Forelimb muscle (tissue), 1 donor: ENCODE measurements around the gene CLMN. TPM values are rescaled to one million over a fixed set of nuclear protein-coding genes. Genes with fewer than 3 reads are reported as not detected.

ENCODE experiments used
- DNase-seq: peaks from one replicate; pipeline ENCODE4 v3.0.0-alpha.2; 2013; ENCODE audit warnings: low read depth
- polyA plus RNA-seq: library from polyadenylated mRNA; unstranded; fragments of 120-200 nt; gene quantifications from one replicate; pipeline ENCODE4 v1.2.1, GENCODE V29; 2013; ENCODE audit not compliant: insufficient read length

CLMN gene
- polyA plus RNA-seq, 1 donor: 2.5 TPM

DNA sequence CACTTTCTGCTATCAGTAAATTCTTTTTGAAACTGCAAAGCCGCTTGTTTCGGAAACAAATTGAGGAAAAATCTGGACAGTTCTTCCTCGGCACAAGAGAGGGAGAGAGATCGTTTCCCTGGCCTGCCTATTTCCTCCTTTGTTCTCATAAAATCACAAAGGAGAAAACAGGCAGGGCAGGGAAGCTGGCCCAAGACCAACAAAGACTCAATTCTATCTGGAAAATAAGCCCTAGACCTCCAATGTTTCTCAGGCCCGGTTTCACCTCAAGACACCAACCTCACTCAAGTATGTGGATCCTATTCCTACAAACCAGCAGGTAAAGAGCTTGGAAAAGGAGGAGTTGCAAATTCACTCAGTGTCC lies 181.9 kb downstream of the CLMN start:
- no peak for DNase-seq

DNA sequence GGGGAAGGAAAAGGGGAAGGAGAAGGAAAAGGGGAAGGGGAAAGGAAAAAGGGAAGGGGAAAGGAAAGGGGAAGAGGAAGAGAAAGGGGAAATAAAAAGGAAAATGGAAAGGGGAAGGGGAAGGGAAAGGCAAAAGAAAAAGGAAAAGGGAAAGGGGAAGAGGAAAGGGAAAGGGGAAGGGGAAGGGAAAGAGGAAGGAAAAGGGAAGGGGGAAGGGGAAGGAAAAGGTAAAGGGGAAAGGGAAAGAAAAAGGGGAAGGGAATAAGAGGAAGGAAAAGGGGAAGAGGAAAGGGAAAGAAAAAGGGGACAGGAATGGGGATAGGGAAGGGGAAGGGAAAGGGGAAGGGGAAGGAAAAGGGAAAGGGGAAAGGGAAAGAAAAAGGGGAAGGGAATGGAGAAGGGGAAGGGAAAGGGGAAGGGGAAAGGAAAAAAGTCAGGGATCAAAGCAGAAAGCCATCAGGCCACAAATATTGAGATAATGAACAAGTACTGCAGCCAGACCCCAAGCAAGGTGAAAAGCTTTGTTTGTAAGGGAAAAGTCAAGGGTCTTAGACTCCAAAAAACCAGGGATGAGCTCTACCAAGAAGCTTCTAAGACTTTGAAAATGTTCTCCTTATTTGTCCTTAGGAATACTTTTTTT lies 182.4 kb downstream of the CLMN start:
- DNase-seq: no peak

DNA sequence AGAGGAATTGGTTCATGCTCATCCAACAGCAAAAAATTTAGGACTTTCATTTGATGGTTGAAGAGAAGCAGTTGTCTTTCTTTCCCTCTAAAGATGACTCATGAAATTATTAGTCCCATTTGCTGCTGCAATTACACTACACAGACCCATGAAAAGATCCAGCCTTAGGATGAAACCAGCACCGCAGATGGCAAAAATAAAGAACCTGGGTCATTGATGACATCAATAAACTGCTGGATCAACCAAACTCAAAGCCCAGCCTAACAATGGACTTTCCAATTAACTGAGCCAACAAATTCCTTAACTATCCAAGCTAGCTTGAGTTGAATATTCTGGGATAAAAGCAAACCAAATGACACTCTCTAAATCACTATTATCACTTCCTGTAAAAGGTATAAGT lies 183.1 kb downstream of the CLMN start:
- DNase-seq: no peak

DNA sequence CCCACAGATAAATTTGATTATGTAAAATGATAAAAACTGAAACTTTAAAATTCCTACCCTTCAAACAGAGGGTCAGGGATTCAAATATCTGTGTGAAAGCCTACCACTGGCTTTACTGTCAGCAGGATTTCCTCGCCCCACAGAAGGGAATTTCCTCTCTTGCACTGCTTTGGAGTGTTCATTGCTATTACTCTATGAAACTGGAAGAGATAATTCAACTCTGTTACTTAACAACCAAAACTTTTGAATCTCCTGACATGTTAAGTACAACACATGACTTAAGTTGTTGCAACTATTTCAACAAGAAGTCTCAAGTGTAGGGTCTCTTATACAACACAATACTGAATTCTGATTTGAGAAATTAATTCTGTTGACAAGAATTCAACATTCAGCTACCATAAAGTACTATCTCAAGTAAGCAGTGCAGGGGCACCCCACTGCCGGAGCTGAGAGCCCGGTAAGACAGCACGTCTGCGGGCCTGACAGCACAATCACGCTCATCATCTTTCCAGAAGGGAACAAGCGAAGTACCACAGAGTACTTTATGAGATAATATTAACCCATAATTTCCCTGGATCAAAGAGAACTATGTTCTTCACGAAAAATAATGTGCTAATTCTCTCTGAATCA lies 185.3 kb downstream of the CLMN start:
- no peak for DNase-seq

DNA sequence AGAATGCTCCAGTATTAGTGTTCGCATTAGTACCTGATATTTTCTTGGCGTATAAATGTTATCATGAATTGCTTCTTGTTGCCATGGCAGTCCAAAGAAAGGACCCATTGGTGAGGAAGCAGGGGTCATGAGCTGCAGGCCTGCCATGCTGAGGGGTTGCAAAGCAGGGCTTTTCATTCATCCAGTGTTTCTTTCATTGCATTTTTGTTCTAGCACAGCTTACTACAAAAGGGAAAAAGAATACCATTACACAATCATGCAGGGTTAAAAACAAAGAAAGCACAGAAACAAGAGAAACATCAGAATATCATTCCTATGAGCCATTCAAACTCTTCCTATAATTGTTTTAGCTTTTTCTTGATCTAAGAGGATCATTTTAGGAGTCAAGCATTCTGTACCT lies 186.4 kb downstream of the CLMN start:
- DNase-seq: no peak

DNA sequence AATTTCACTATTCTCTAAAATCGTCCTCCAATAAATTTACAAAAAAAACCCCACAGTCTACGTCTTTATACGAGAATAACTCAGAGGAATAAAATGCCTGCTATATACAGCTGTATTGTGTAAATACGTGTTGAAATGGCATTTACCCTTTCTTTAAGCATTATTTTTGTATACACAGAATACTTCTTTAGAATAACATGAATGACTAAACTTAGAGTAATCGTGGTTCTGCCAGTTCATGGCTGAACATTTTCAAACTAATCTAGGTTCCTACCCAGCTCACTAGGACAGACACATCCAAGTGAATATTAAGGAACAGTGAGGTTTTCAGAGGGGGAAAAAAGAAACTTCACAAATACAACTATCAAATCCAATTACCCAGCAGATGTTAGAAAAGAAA lies 186.9 kb downstream of the CLMN start:
- no peak for DNase-seq

Other genes with a start within 250 kb of the CLMN start
- gene DICER1, start 162.4 kb downstream of the CLMN start, polyA plus RNA-seq: 43.3 TPM
- 9.2 TPM for gene SYNE3, start 196.7 kb upstream of the CLMN start, polyA plus RNA-seq
- 48.6 TPM for gene GLRX5, start 215.1 kb upstream of the CLMN start, polyA plus RNA-seq